ENCODE data around the gene PRKCD.

Gene PRKCD

DNA sequence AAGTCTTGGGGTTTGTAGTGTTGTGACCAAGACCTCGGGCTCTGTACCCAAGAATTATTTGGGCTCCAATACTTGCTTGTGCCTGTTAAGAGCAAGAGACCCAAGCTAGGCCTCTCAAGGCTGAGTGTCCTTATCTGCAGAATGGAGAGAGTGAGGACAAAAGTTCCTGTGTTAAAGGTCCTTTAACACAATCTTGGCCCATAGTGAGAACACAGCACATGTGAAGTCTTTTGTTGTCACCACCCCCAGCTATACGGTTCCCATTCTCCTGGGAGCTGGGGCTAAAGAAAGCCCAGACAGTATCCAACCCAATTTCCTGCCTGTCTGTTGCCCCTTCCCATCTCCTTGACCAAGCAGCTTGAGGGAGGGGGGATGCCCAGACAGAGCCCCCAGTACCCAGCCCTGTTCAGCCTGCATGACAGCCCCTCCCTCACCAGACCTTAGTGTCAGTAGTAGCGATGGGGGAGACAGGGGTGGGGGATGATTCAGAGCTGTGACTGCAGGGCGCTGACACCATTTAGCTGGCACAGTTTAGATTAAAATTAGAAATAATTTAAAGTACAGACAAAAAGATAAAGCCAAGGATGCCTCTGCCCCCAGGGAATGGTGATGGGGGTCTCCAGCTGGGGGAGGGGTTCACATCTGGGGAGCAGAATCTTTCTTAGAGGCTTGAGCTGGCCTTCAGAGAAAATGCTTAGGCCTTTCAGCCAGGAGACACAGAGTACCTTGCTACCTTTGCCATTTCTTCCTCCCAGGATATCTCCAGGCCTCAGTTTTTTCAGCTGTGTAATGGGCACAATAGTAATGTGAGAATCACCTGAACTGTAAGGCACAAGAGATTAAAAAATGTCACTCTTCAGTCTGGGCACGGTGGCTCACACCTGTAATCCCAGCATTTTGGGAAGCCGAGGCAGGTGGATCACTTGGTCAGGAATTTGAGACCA lies 2.7 kb downstream of the PRKCD start:
- H3K4me3 ChIP-seq (ENCODE audit: insufficient read length, low read depth) = no peak overlapping the region
- DNase-seq (ENCODE audit: low read depth, low spot score) = no peak
- H3K4me1 ChIP-seq (ENCODE audit: insufficient read depth, insufficient read length) = peaks cover 35% of the 10 kb centered on the region
- H3K27me3 ChIP-seq (ENCODE audit: insufficient read depth, insufficient read length) = no peaks in the 10 kb centered on the region
- no peaks in the 10 kb centered on the region for H3K9me3 ChIP-seq (ENCODE audit: insufficient read depth, low read length)
- H3K9ac ChIP-seq (ENCODE audit: insufficient read length, low read depth) = peak overlapping the region; percentile 47
- H3K36me3 ChIP-seq (ENCODE audit: insufficient read depth, insufficient read length, low read length) = peaks cover 16% of the 10 kb centered on the region
- TF ChIP-seq YY1 (IDR thresholded peaks at IDR 0.05; ENCODE audit: insufficient read depth, insufficient read length) (no peak), ZNF274 (IDR thresholded peaks at IDR 0.05; ENCODE audit: low read depth, low read length) (no peak), SUZ12 (IDR thresholded peaks at IDR 0.05; ENCODE audit: extremely low read depth, insufficient read depth, insufficient read length) (no peak)

DNA sequence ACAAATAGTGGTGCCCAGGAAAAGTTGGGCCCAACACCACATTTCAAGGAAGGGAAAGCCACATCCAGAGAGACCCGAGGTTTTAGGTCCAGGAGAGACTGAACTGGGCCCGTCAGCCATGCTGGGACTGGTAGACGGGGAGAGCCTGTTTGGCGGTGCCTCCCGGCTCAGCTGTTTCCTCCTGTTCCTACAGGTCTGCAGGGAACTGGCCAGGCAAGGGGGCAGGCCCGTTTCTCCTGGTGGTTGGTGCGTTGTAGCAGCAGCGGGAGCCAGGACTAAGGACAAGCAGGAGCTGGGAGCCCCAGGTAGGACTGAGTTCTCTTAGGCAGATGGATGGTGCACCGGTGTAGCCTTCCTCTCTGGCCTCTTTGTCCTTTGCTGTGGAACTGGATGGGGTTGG lies 3.9 kb downstream of the PRKCD start:
- TF ChIP-seq ZNF274 (IDR thresholded peaks at IDR 0.05; ENCODE audit: low read depth, low read length) (no peak), SUZ12 (IDR thresholded peaks at IDR 0.05; ENCODE audit: extremely low read depth, insufficient read depth, insufficient read length) (no peak), YY1 (IDR thresholded peaks at IDR 0.05; ENCODE audit: insufficient read depth, insufficient read length) (no peak)
- no peak overlapping the region for H3K9ac ChIP-seq (ENCODE audit: insufficient read length, low read depth)
- H3K4me1 ChIP-seq (ENCODE audit: insufficient read depth, insufficient read length) = peaks cover 34% of the 10 kb centered on the region
- H3K36me3 ChIP-seq (ENCODE audit: insufficient read depth, insufficient read length, low read length) = peaks cover 16% of the 10 kb centered on the region
- no peak for DNase-seq (ENCODE audit: low read depth, low spot score)
- H3K27me3 ChIP-seq (ENCODE audit: insufficient read depth, insufficient read length) = no peaks in the 10 kb centered on the region
- no peaks in the 10 kb centered on the region for H3K9me3 ChIP-seq (ENCODE audit: insufficient read depth, low read length)
- H3K4me3 ChIP-seq (ENCODE audit: insufficient read length, low read depth) = no peak overlapping the region

- TF ChIP-seq SUZ12 (IDR thresholded peaks at IDR 0.05; ENCODE audit: extremely low read depth, insufficient read depth, insufficient read length) (no peak), YY1 (IDR thresholded peaks at IDR 0.05; ENCODE audit: insufficient read depth, insufficient read length) (no peak), ZNF274 (IDR thresholded peaks at IDR 0.05; ENCODE audit: low read depth, low read length) (no peak)
- Histone ChIP-seq H3K4me3 (ENCODE audit: insufficient read length, low read depth) (no peak overlapping the region), H3K4me1 (ENCODE audit: insufficient read depth, insufficient read length) (peaks cover 47% of the 10 kb centered on the region), H3K36me3 (ENCODE audit: insufficient read depth, insufficient read length, low read length) (peaks cover 20% of the 10 kb centered on the region), H3K9me3 (ENCODE audit: insufficient read depth, low read length) (no peaks in the 10 kb centered on the region), H3K9ac (ENCODE audit: insufficient read length, low read depth) (no peak overlapping the region), H3K27me3 (ENCODE audit: insufficient read depth, insufficient read length) (no peaks in the 10 kb centered on the region)
- no peak for DNase-seq (ENCODE audit: low read depth, low spot score)
Measured at GRCh38 chr3:53166206-53166605, 5.2 kb downstream of the PRKCD start.

DNA sequence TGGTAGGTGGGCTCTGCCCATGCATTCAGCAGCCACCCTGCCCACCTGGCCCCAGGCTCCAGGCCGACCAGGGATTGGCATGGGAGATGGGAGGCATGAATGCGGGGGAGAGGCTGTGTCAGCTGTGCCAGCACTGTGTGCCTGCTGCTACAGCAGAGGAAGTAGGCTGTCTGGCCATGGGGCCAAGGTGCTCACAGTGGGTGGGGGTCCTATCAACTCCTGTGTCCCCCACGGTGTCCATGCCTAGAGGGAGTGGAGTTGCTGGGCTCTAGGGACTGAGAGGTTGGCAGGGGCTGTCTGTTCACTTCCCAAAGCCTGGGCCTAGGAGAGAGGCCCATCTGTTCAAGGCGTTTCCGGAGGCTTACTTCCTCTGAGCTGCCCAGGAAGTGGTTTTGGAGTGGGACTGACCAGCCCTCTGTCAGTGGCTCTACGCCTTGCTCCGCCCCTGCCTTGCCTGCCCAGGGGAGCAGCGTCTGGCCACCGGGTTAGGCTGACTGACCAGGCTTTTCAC lies 5.8 kb downstream of the PRKCD start:
- no peaks in the 10 kb centered on the region for H3K27me3 ChIP-seq (ENCODE audit: insufficient read depth, insufficient read length)
- no peak for TF ChIP-seq YY1 (IDR thresholded peaks at IDR 0.05; ENCODE audit: insufficient read depth, insufficient read length)
- no peak for TF ChIP-seq SUZ12 (IDR thresholded peaks at IDR 0.05; ENCODE audit: extremely low read depth, insufficient read depth, insufficient read length)
- no peak for TF ChIP-seq ZNF274 (IDR thresholded peaks at IDR 0.05; ENCODE audit: low read depth, low read length)
- H3K4me1 ChIP-seq (ENCODE audit: insufficient read depth, insufficient read length) = peaks cover 53% of the 10 kb centered on the region
- H3K9ac ChIP-seq (ENCODE audit: insufficient read length, low read depth) = peak overlapping the region; percentile 14
- no peak overlapping the region for H3K4me3 ChIP-seq (ENCODE audit: insufficient read length, low read depth)
- no peak for DNase-seq (ENCODE audit: low read depth, low spot score)
- no peaks in the 10 kb centered on the region for H3K9me3 ChIP-seq (ENCODE audit: insufficient read depth, low read length)
- H3K36me3 ChIP-seq (ENCODE audit: insufficient read depth, insufficient read length, low read length) = peaks cover 20% of the 10 kb centered on the region

- Histone ChIP-seq H3K36me3 (ENCODE audit: insufficient read depth, insufficient read length, low read length) (peaks cover 20% of the 10 kb centered on the region), H3K4me1 (ENCODE audit: insufficient read depth, insufficient read length) (peaks cover 54% of the 10 kb centered on the region), H3K27me3 (ENCODE audit: insufficient read depth, insufficient read length) (no peaks in the 10 kb centered on the region), H3K9ac (ENCODE audit: insufficient read length, low read depth) (peak overlapping the region; percentile 46), H3K9me3 (ENCODE audit: insufficient read depth, low read length) (no peaks in the 10 kb centered on the region), H3K4me3 (ENCODE audit: insufficient read length, low read depth) (no peak overlapping the region)
- TF ChIP-seq YY1 (IDR thresholded peaks at IDR 0.05; ENCODE audit: insufficient read depth, insufficient read length) (no peak), ZNF274 (IDR thresholded peaks at IDR 0.05; ENCODE audit: low read depth, low read length) (no peak), SUZ12 (IDR thresholded peaks at IDR 0.05; ENCODE audit: extremely low read depth, insufficient read depth, insufficient read length) (no peak)
- DNase-seq (ENCODE audit: low read depth, low spot score) = no peak
Measured at GRCh38 chr3:53167418-53168174, 6.6 kb downstream of the PRKCD start.

DNA sequence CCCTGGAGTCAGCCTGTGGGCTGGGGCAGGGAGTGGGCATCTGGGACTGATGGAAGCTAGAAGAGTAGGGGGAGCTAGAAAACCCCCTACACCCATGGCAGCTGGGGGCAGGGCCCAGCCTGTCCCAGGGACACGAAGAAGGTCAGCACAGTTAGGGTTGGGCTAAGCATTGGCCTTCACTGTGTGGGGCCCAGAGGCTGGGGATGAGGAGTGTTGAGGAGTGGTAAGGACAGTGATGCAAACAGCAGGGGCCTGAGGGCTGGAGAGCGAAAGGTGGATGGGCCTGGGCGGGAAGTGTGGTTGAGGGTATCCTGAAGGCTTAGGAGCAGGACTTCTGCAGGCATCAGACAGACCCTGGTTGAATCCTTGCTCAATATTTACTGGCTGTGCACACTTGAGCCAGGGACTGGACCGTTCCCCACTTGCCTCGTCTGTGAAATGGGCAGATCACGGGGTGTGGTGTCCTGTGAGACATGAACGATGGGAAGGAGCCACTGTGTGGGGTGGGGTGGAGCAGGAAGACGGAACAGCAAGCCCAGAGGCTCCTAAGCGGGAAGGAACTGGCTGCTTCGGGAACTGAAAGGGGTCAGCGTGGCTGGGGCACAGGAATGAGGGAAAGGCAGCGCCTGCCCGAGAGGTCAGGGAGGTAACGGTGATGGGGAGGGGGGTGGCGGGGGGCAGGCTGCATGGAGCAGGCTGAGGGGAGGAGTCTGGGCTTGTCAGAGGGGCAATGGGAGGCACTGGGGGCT lies 7.3 kb downstream of the PRKCD start:
- Histone ChIP-seq H3K36me3 (ENCODE audit: insufficient read depth, insufficient read length, low read length) (peaks cover 21% of the 10 kb centered on the region), H3K9ac (ENCODE audit: insufficient read length, low read depth) (peak overlapping the region; percentile 46), H3K4me3 (ENCODE audit: insufficient read length, low read depth) (no peak overlapping the region), H3K27me3 (ENCODE audit: insufficient read depth, insufficient read length) (no peaks in the 10 kb centered on the region), H3K4me1 (ENCODE audit: insufficient read depth, insufficient read length) (peaks cover 52% of the 10 kb centered on the region), H3K9me3 (ENCODE audit: insufficient read depth, low read length) (no peaks in the 10 kb centered on the region)
- DNase-seq (ENCODE audit: low read depth, low spot score) = no peak
- TF ChIP-seq SUZ12 (IDR thresholded peaks at IDR 0.05; ENCODE audit: extremely low read depth, insufficient read depth, insufficient read length) (no peak), ZNF274 (IDR thresholded peaks at IDR 0.05; ENCODE audit: low read depth, low read length) (no peak), YY1 (IDR thresholded peaks at IDR 0.05; ENCODE audit: insufficient read depth, insufficient read length) (no peak)

Measured in NT2/D1 (cell line).